Spleen (tissue), 7 donors: ENCODE data around the gene PLCB4.

Source experiments
- CTCF ChIP-seq, 11 experiments: fragments of 200-600 bp in 7 of 11; fragments of 450-650 bp in 4 of 11; sonication (generic) in 4 of 11; IDR thresholded peaks in 8 of 11; conservative IDR thresholded peaks in 3 of 11; 1 replicate in 7 of 11; 2 replicates in 4 of 11; pipeline versions ENCODE4 v1.4.0 to v1.8.0; 2016 to 2021; ENCODE audit warnings: antibody characterized with exemption in 11 of 11, inconsistent platforms in 4 of 11, mild to moderate bottlenecking in 1 of 11
- POLR2A ChIP-seq, 3 donors: fragments of 450-650 bp; IDR thresholded peaks; one replicate each; pipeline ENCODE4 v1.5.1; 2017; ENCODE audit warnings: antibody characterized with exemption in 3 of 3, mild to moderate bottlenecking in 1 of 3
- POLR2AphosphoS5 ChIP-seq, 3 donors: sonication (generic); formaldehyde crosslinking; IDR thresholded peaks; one replicate each; pipeline ENCODE4 v1.5.1; 2017; ENCODE audit warnings: antibody characterized with exemption in 3 of 3
- donor health status: DM: no; HTN: no; CAD: no; lungs with moderate emphysema.
- donor health status: DM: no; HTN: no; CAD: no.
- donor health status: DM: no; HTN: no; CAD: no.

GRCh38 chr20:9172851-9173250, 104.0 kb downstream of the PLCB4 start:
- TF ChIP-seq CTCF (IDR thresholded peaks at IDR 0.05 in 8 of 11, conservative IDR thresholded peaks at IDR 0.05 in 3 of 11): no peak
- no peak for TF ChIP-seq POLR2A (IDR thresholded peaks at IDR 0.05)
- no peak for TF ChIP-seq POLR2AphosphoS5 (IDR thresholded peaks at IDR 0.05)
